IMR-90 (cell line): ENCODE data around the gene CDS2. TPM values are rescaled to one million over a fixed set of nuclear protein-coding genes. Genes with fewer than 3 reads are reported as not detected.
A peak's percentile ranks its signal among the peaks of the same experiment; 100 is the strongest.

Source experiments
- ATAC-seq: fragments of 200-7000 bp; cut with Tn5 transposase; 2 replicates; pipeline ENCODE4 v1.9.1; 2020; ENCODE audit warnings: low read depth, mild to moderate bottlenecking, moderate library complexity
- BruUV-seq: library from RNA; stranded (reverse); fragments of 400-500 nt; replicated peaks from 2 replicates; lab custom pipeline; 2021; lab: Mats Ljungman, UMichigan
- CTCF ChIA-PET: fragments of 300-600 bp; formaldehyde crosslinking; extraction: SDS; loops from one replicate; lab custom pipeline; 2021; ENCODE audit warnings: antibody characterized with exemption; lab: Yijun Ruan, JAX
- POLR2A ChIA-PET: fragments of 300-600 bp; sonication (Branson Sonifier 250); formaldehyde crosslinking; loops from one replicate; lab custom pipeline; 2022; ENCODE audit warnings: antibody characterized with exemption; ENCODE audit not compliant: unreplicated experiment; lab: Charles Lee
- DNase-seq: peaks from one replicate; pipeline ENCODE4 v3.0.0; 2013
- H2AFZ ChIP-seq: replicated peaks from 2 replicates; pipeline ENCODE3; 2013; ENCODE audit warnings: low read length, mild to moderate bottlenecking; ENCODE audit not compliant: poor library complexity
- H2AK5ac ChIP-seq: 2 replicates; pipeline ENCODE4 v1.6.1; 2013; ENCODE audit warnings: low read depth, low read length, inconsistent platforms
- H2AK9ac ChIP-seq: replicated peaks from 2 replicates; pipeline ENCODE3; 2013; ENCODE audit warnings: mild to moderate bottlenecking, low read depth, low read length, moderate library complexity; ENCODE audit not compliant: poor library complexity
- H2BK120ac ChIP-seq: 2 replicates; pipeline ENCODE4 v1.6.1; 2013; ENCODE audit warnings: low read depth, low read length, inconsistent platforms
- H2BK15ac ChIP-seq: 3 replicates; pipeline ENCODE4 v1.6.1; 2013; ENCODE audit warnings: low read depth, low read length, inconsistent platforms
- H2BK20ac ChIP-seq: 2 replicates; pipeline ENCODE4 v1.6.1; 2013; ENCODE audit warnings: low read depth, mild to moderate bottlenecking, inconsistent platforms, low read length, moderate library complexity
- H2BK5ac ChIP-seq: 2 replicates; pipeline ENCODE4 v1.6.1; 2013; ENCODE audit warnings: mild to moderate bottlenecking, low read depth, low read length, inconsistent platforms; ENCODE audit not compliant: poor library complexity, severe bottlenecking
- H3K14ac ChIP-seq: replicated peaks from 2 replicates; pipeline ENCODE4 v1.6.1; 2013; ENCODE audit warnings: low read depth, low read length, inconsistent platforms
- H3K18ac ChIP-seq: 2 replicates; pipeline ENCODE4 v1.6.1; 2013; ENCODE audit warnings: low read depth, low read length, control low read depth
- H3K23ac ChIP-seq: 2 replicates; pipeline ENCODE4 v1.6.1; 2013; ENCODE audit warnings: low read depth, low read length, inconsistent platforms
- H3K27ac ChIP-seq: 2 replicates; pipeline ENCODE4 v1.5.1; 2013; ENCODE audit warnings: mild to moderate bottlenecking, control low read depth, low read length; ENCODE audit not compliant: insufficient read depth
- H3K27me3 ChIP-seq: 2 replicates; pipeline ENCODE4 v1.6.1; 2013; ENCODE audit warnings: low read length; ENCODE audit not compliant: control insufficient read depth, insufficient read depth
- H3K36me3 ChIP-seq: 2 replicates; pipeline ENCODE4 v1.6.1; 2013; ENCODE audit warnings: low read length, mixed read lengths; ENCODE audit not compliant: control insufficient read depth, insufficient read depth
- H3K4ac ChIP-seq: 2 replicates; pipeline ENCODE4 v1.6.1; 2013; ENCODE audit warnings: low read depth, low read length, inconsistent platforms
- H3K4me1 ChIP-seq: 2 replicates; pipeline ENCODE4 v1.6.1; 2013; ENCODE audit warnings: low read length, mixed read lengths; ENCODE audit not compliant: control insufficient read depth, insufficient read depth
- H3K4me2 ChIP-seq: 2 replicates; pipeline ENCODE4 v1.6.1; 2013; ENCODE audit warnings: low read depth, mild to moderate bottlenecking, control low read depth, low read length, moderate library complexity
- H3K4me3 ChIP-seq: 2 replicates; pipeline ENCODE4 v1.5.1; 2013; ENCODE audit warnings: low read depth, mild to moderate bottlenecking, control low read depth, low read length, moderate library complexity; ENCODE audit not compliant: insufficient read depth
- H3K56ac ChIP-seq: 2 replicates; pipeline ENCODE4 v1.6.1; 2013; ENCODE audit warnings: low read length, inconsistent platforms; ENCODE audit not compliant: insufficient read depth; ENCODE audit errors: extremely low read depth
- H3K79me1 ChIP-seq, 2 experiments: 2 replicates each; pipeline ENCODE4 v1.6.1; 2013; ENCODE audit warnings: low read length in 2 of 2, inconsistent platforms in 1 of 2, low read depth in 1 of 2
- H3K9ac ChIP-seq: 2 replicates; pipeline ENCODE4 v1.6.1; 2013; ENCODE audit warnings: low read depth, low read length, control low read depth
- H3K9me1 ChIP-seq: 2 replicates; pipeline ENCODE4 v1.6.1; 2013; ENCODE audit warnings: low read length, inconsistent platforms; ENCODE audit not compliant: insufficient read depth
- H3K9me3 ChIP-seq: 2 replicates; pipeline ENCODE4 v1.6.1; 2013; ENCODE audit warnings: low read length; ENCODE audit not compliant: control insufficient read depth, insufficient read depth
- H4K20me1 ChIP-seq: 2 replicates; pipeline ENCODE4 v1.6.1; 2013; ENCODE audit warnings: low read length, inconsistent platforms; ENCODE audit not compliant: insufficient read depth
- H4K5ac ChIP-seq: 2 replicates; pipeline ENCODE4 v1.6.1; 2013; ENCODE audit warnings: mild to moderate bottlenecking, low read depth, low read length, control low read depth
- H4K8ac ChIP-seq, 2 experiments: 2 replicates each; pipeline ENCODE4 v1.6.1; 2013; ENCODE audit warnings: low read depth in 2 of 2, low read length in 2 of 2, control low read depth in 1 of 2, inconsistent platforms in 1 of 2
- H4K91ac ChIP-seq: 2 replicates; pipeline ENCODE4 v1.6.1; 2013; ENCODE audit warnings: low read depth, low read length, inconsistent platforms; ENCODE audit not compliant: insufficient read depth
- CHD1 ChIP-seq: IDR thresholded peaks from 2 replicates; pipeline ENCODE4 v1.6.1; 2012; ENCODE audit warnings: low read depth, low read length, improper control_type of control experiment
- MXI1 ChIP-seq: IDR thresholded peaks from 2 replicates; pipeline ENCODE4 v1.6.1; 2012; ENCODE audit warnings: low read depth, mild to moderate bottlenecking, low read length, moderate library complexity, borderline replicate concordance
- WGBS, 2 experiments: methylation state at CpG; one replicate each; pipeline versions ENCODE4 v1.1.5 to v1.1.7; 2013; ENCODE audit warnings: missing lambda C conversion rate in 2 of 2; ENCODE audit not compliant: insufficient read length in 1 of 2; ENCODE audit errors: extremely low coverage in 2 of 2; 5-methylcytosine and 5-hydroxymethylcytosine counted together
- dilution Hi-C: fragments of 300-500 bp; cut with HindIII; formaldehyde crosslinking; loops from one replicate; pipeline ENCODE4 v1.14.3; 2018; ENCODE audit warnings: low sequenced_read_pairs; ENCODE audit not compliant: unreplicated experiment
- in situ Hi-C: fragments of 300-500 bp; cut with MboI; formaldehyde crosslinking; loops from 3 replicates; pipeline ENCODE4 v1.14.3; 2019; ENCODE audit warnings: low sequenced_read_pairs, inconsistent platforms, mixed read lengths
- intact Hi-C: fragments of 100-400 bp; cut with micrococcal nuclease; formaldehyde crosslinking; loops from 2 replicates; pipeline ENCODE4 v1.10.0; 2022
- polyA plus RNA-seq, 3 experiments: library from polyadenylated mRNA; depleted of rRNA; stranded (reverse); fragments of >200 nt; gene quantifications; 2 replicates each; pipeline ENCODE4 v1.2.3, GENCODE V29; 2012; ENCODE audit warnings: low replicate concordance in 1 of 3
- total RNA-seq: library from RNA; depleted of rRNA; stranded (reverse); fragments of >200 nt; gene quantifications from 2 replicates; pipeline ENCODE4 v1.2.3, GENCODE V29; 2012

The CDS2 gene
- total and polyA plus RNA-seq, 2 of the 4 experiments (the other 2 are of a cell fraction): 17.0 to 47.1 TPM

DNA sequence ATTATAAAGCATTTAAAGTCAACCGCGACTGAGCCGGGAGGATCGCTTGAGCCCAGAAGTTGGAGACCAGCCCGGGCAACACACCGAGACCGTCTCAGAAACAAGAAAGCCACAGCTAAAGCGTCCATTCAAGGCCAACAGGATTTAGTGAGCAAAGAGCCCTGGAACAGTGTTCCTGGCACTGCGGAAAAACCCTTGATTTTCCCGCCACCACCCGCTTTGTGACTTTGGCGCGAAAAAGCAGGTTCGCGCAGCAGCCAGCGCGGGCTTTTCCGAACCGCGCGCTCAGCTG is 7.7 kb upstream of the CDS2 start:
- Histone ChIP-seq H2BK20ac (no peak overlapping the region), H3K9me1 (no peaks in the 10 kb centered on the region), H3K4me3 (peak overlapping the region; percentile 70), H3K4ac (peak overlapping the region; percentile 15; the same call in 1 of the 2 replicates), H4K91ac (0 out of 2 replicates have a peak overlapping the region, but pooled peaks have one; percentile 16), H4K5ac (no peak overlapping the region), H4K20me1 (peaks cover 18% of the 10 kb centered on the region), H3K9ac (peak overlapping the region; percentile 61), H3K4me2 (peak overlapping the region; percentile 87), H3K9me3 (no peaks in the 10 kb centered on the region), H2AK5ac (no peak overlapping the region), H3K56ac (peak overlapping the region; percentile 61; the same call in 1 of the 2 replicates), H3K27ac (peak overlapping the region; percentile 41; the same call in 1 of the 2 replicates), H3K14ac (peak overlapping the region; percentile 10), H4K8ac (peak overlapping the region in 1 of 2 experiments; percentile 9; a peak in 1 of 4 replicates), H2AFZ (peak overlapping the region; percentile 92), H2BK5ac (no peak overlapping the region), H3K4me1 (peaks cover 2% of the 10 kb centered on the region), H3K23ac (peak overlapping the region; percentile 62), H3K36me3 (peaks cover 6% of the 10 kb centered on the region), H2BK15ac (no peak overlapping the region), H3K18ac (no peak overlapping the region), H3K79me1 (peaks cover 2 to 22% of the 10 kb centered on the region in 2 experiments; a peak in 2 of 4 replicates), H3K27me3 (no peaks in the 10 kb centered on the region), H2AK9ac (peak overlapping the region; percentile 86), H2BK120ac (no peak overlapping the region)
- ATAC-seq: no peak
- no TSS peak for BruUV-seq
- 0% methylated on average over 5 of the region's 21 CpGs; no CpG with 5 or more reads in 1 of the 2 experiments for WGBS, 2 experiments
- in situ Hi-C loops (no loop called here), dilution Hi-C loops (no loop called here), intact Hi-C loops (no loop called here)
- ChIA-PET CTCF (interaction anchor here (0.9 to 1.6 kb wide), 3 partner anchors 73 to 104 kb away, joined by 3 to 7 read pairs (median 4); no protein-coding TSS in a partner anchor), POLR2A (no interaction called here)
- DNase-seq: no peak
- TF ChIP-seq CHD1: no peak
- TF ChIP-seq MXI1: peak; percentile 75; the same call in 1 of the 2 replicates
